Measurements from ENCODE around the gene PDZRN3. TPM values are rescaled to one million over a fixed set of nuclear protein-coding genes. Genes with fewer than 3 reads are reported as not detected.

Gene PDZRN3
- total RNA-seq, 1 experiment from 2014 or later: 0.24 TPM

GRCh38 chr3:73448761-73449301, 175.9 kb downstream of the PDZRN3 start:
- Histone ChIP-seq H3K4me3 (ENCODE audit: low read depth, low read length, poor library complexity, severe bottlenecking) (no peak overlapping the region), H3K27ac (ENCODE audit: low read depth, low read length, poor library complexity, severe bottlenecking) (no peak overlapping the region), H3K9me3 (ENCODE audit: low read depth, low read length, poor library complexity, severe bottlenecking) (no peaks in the 10 kb centered on the region), H3K4me1 (ENCODE audit: insufficient read depth, low read length, poor library complexity, severe bottlenecking) (no peaks in the 10 kb centered on the region), H3K36me3 (ENCODE audit: insufficient read depth, low read length, poor library complexity, severe bottlenecking) (no peaks in the 10 kb centered on the region), H3K27me3 (replicated peaks; ENCODE audit: insufficient read depth, low read depth, low read length, poor library complexity) (no peaks in the 10 kb centered on the region)
- DNase-seq (ENCODE audit: low spot score): peak; percentile 5
- intact Hi-C loops (cut with micrococcal nuclease; ENCODE audit: unreplicated experiment): no loop called here
- CTCF ChIA-PET: no interaction called here
- POLR2A ChIA-PET (ENCODE audit: low non-redundant PET): no interaction called here
- BruUV-seq (replicated peaks): no TSS peak
- TF ChIP-seq EZH2 (IDR thresholded peaks at IDR 0.05; ENCODE audit: borderline replicate concordance, low read depth, low read length, poor library complexity, severe bottlenecking) (no peak), CTCF (conservative IDR thresholded peaks at IDR 0.05; ENCODE audit: low read depth, low read length) (no peak)

GRCh38 chr3:73448041-73448440, 176.7 kb downstream of the PDZRN3 start:
- no TSS peak for BruUV-seq (replicated peaks)
- Histone ChIP-seq H3K4me1 (ENCODE audit: insufficient read depth, low read length, poor library complexity, severe bottlenecking) (no peaks in the 10 kb centered on the region), H3K9me3 (ENCODE audit: low read depth, low read length, poor library complexity, severe bottlenecking) (no peaks in the 10 kb centered on the region), H3K4me3 (ENCODE audit: low read depth, low read length, poor library complexity, severe bottlenecking) (no peak overlapping the region), H3K27ac (ENCODE audit: low read depth, low read length, poor library complexity, severe bottlenecking) (no peak overlapping the region), H3K36me3 (ENCODE audit: insufficient read depth, low read length, poor library complexity, severe bottlenecking) (no peaks in the 10 kb centered on the region), H3K27me3 (replicated peaks; ENCODE audit: insufficient read depth, low read depth, low read length, poor library complexity) (no peaks in the 10 kb centered on the region)
- no peak for TF ChIP-seq EZH2 (IDR thresholded peaks at IDR 0.05; ENCODE audit: borderline replicate concordance, low read depth, low read length, poor library complexity, severe bottlenecking)
- TF ChIP-seq CTCF (conservative IDR thresholded peaks at IDR 0.05; ENCODE audit: low read depth, low read length): no peak
- ChIA-PET CTCF (no interaction called here), POLR2A (ENCODE audit: low non-redundant PET) (no interaction called here)
- intact Hi-C loops (cut with micrococcal nuclease; ENCODE audit: unreplicated experiment): no loop called here
- no peak for DNase-seq (ENCODE audit: low spot score)

GRCh38 chr3:73447111-73447510, 177.6 kb downstream of the PDZRN3 start:
- TF ChIP-seq CTCF (conservative IDR thresholded peaks at IDR 0.05; ENCODE audit: low read depth, low read length) (no peak), EZH2 (IDR thresholded peaks at IDR 0.05; ENCODE audit: borderline replicate concordance, low read depth, low read length, poor library complexity, severe bottlenecking) (no peak)
- no TSS peak for BruUV-seq (replicated peaks)
- H3K27me3 ChIP-seq (replicated peaks; ENCODE audit: insufficient read depth, low read depth, low read length, poor library complexity): no peaks in the 10 kb centered on the region
- CTCF ChIA-PET: no interaction called here
- DNase-seq (ENCODE audit: low spot score): no peak
- POLR2A ChIA-PET (ENCODE audit: low non-redundant PET): no interaction called here
- no peak overlapping the region for H3K27ac ChIP-seq (ENCODE audit: low read depth, low read length, poor library complexity, severe bottlenecking)
- H3K4me3 ChIP-seq (ENCODE audit: low read depth, low read length, poor library complexity, severe bottlenecking): no peak overlapping the region
- intact Hi-C loops (cut with micrococcal nuclease; ENCODE audit: unreplicated experiment): no loop called here
- no peaks in the 10 kb centered on the region for H3K4me1 ChIP-seq (ENCODE audit: insufficient read depth, low read length, poor library complexity, severe bottlenecking)
- no peaks in the 10 kb centered on the region for H3K36me3 ChIP-seq (ENCODE audit: insufficient read depth, low read length, poor library complexity, severe bottlenecking)
- no peaks in the 10 kb centered on the region for H3K9me3 ChIP-seq (ENCODE audit: low read depth, low read length, poor library complexity, severe bottlenecking)

All from A673 (cell line).